Smooth muscle cell (in vitro differentiated cells): ENCODE results near the gene ZYX. TPM values are rescaled to one million over a fixed set of nuclear protein-coding genes. Genes with fewer than 3 reads are reported as not detected.
A peak's percentile ranks its signal among the peaks of the same experiment; 100 is the strongest.

ENCODE experiments used
- DNase-seq: peaks from one replicate; lab custom pipeline; 2025; ENCODE audit not compliant: unreplicated experiment; lab: John Stamatoyannopoulos, UW
- H2AFZ ChIP-seq: fragments of 200-600 bp; sonication (generic); 2 replicates; pipeline ENCODE4 v1.6.0; 2016; ENCODE audit warnings: antibody characterized with exemption, low read depth, mild to moderate bottlenecking
- H3F3A ChIP-seq: fragments of 200-600 bp; sonication (generic); 2 replicates; pipeline ENCODE4 v1.6.0; 2017; ENCODE audit warnings: antibody characterized with exemption, low read depth
- H3K27ac ChIP-seq: fragments of 200-600 bp; sonication (generic); 2 replicates; pipeline ENCODE4 v1.5.1; 2016; ENCODE audit warnings: low read depth, mild to moderate bottlenecking
- H3K27me3 ChIP-seq: fragments of 200-600 bp; sonication (generic); 2 replicates; pipeline ENCODE4 v1.6.1; 2016; ENCODE audit warnings: low read depth, mild to moderate bottlenecking
- H3K36me3 ChIP-seq: fragments of 200-600 bp; sonication (generic); 2 replicates; pipeline ENCODE4 v1.5.1; 2016; ENCODE audit warnings: low read depth
- H3K4me1 ChIP-seq: fragments of 200-600 bp; sonication (generic); 2 replicates; pipeline ENCODE4 v1.5.1; 2016; ENCODE audit warnings: low read depth
- H3K4me2 ChIP-seq: fragments of 200-600 bp; sonication (generic); 2 replicates; pipeline ENCODE4 v1.6.0; 2016; ENCODE audit warnings: mild to moderate bottlenecking
- H3K4me3 ChIP-seq: fragments of 200-600 bp; sonication (generic); 2 replicates; pipeline ENCODE4 v1.5.1; 2016; ENCODE audit warnings: mild to moderate bottlenecking
- H3K79me2 ChIP-seq: fragments of 200-600 bp; sonication (generic); 2 replicates; pipeline ENCODE4 v1.6.0; 2016; ENCODE audit warnings: low read depth, mild to moderate bottlenecking
- H3K9ac ChIP-seq: fragments of 200-600 bp; sonication (generic); 2 replicates; pipeline ENCODE4 v1.6.0; 2016; ENCODE audit warnings: low read depth
- H3K9me3 ChIP-seq: fragments of 200-600 bp; sonication (generic); replicated peaks from 2 replicates; pipeline ENCODE4 v1.5.1; 2016; ENCODE audit warnings: low read depth
- H4K20me1 ChIP-seq: fragments of 200-600 bp; sonication (generic); 2 replicates; pipeline ENCODE4 v1.6.0; 2016; ENCODE audit warnings: low read depth
- WGBS: methylation state at CpG from one replicate; pipeline ENCODE4 v1.1.7; 2016; ENCODE audit warnings: low lambda C conversion rate; 5-methylcytosine and 5-hydroxymethylcytosine counted together
- polyA plus RNA-seq: library from polyadenylated mRNA; unstranded; fragments of >200 nt; fragmentation: Nextera tagmentation; extraction: Ambion mirVana; gene quantifications from 2 replicates; pipeline ENCODE4 v1.2.1, GENCODE V29; 2016
- total RNA-seq: library from RNA; depleted of rRNA; stranded (reverse); fragments of >200 nt; gene quantifications from 2 replicates; pipeline ENCODE4 v1.2.3, GENCODE V29; 2014
- TF ChIP-seq, protein P1 (sequence below): fragments of 200-600 bp; sonication (generic); IDR thresholded peaks from 2 replicates; pipeline ENCODE4 v1.5.1; 2017; ENCODE audit warnings: borderline replicate concordance, mild to moderate bottlenecking, antibody characterized with exemption; ENCODE audit not compliant: insufficient read depth, poor library complexity, severe bottlenecking

Gene ZYX
- total and polyA plus RNA-seq, 2 experiments from 2014 or later = 71.1 to 322 TPM

- no peak for DNase-seq
- TF ChIP-seq, protein P1, sequence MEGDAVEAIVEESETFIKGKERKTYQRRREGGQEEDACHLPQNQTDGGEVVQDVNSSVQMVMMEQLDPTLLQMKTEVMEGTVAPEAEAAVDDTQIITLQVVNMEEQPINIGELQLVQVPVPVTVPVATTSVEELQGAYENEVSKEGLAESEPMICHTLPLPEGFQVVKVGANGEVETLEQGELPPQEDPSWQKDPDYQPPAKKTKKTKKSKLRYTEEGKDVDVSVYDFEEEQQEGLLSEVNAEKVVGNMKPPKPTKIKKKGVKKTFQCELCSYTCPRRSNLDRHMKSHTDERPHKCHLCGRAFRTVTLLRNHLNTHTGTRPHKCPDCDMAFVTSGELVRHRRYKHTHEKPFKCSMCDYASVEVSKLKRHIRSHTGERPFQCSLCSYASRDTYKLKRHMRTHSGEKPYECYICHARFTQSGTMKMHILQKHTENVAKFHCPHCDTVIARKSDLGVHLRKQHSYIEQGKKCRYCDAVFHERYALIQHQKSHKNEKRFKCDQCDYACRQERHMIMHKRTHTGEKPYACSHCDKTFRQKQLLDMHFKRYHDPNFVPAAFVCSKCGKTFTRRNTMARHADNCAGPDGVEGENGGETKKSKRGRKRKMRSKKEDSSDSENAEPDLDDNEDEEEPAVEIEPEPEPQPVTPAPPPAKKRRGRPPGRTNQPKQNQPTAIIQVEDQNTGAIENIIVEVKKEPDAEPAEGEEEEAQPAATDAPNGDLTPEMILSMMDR = no peak
- WGBS = 30% methylated on average over 5 of the region's 5 CpGs
- Histone ChIP-seq H3K4me3 (peak overlapping the region; percentile 100), H3K4me2 (peak overlapping the region; percentile 85), H3K9ac (no peak overlapping the region), H2AFZ (no peak overlapping the region), H3K27ac (peak overlapping the region; percentile 97), H3K27me3 (no peaks in the 10 kb centered on the region), H3K36me3 (no peaks in the 10 kb centered on the region), H3K9me3 (no peaks in the 10 kb centered on the region), H3K79me2 (peaks cover 71% of the 10 kb centered on the region), H3F3A (peaks cover 40% of the 10 kb centered on the region), H4K20me1 (peaks cover 78% of the 10 kb centered on the region), H3K4me1 (peaks cover 30% of the 10 kb centered on the region)
These were observed 3.0 kb downstream of the ZYX start for GRCh38 chr7:143384148-143384547.

DNA sequence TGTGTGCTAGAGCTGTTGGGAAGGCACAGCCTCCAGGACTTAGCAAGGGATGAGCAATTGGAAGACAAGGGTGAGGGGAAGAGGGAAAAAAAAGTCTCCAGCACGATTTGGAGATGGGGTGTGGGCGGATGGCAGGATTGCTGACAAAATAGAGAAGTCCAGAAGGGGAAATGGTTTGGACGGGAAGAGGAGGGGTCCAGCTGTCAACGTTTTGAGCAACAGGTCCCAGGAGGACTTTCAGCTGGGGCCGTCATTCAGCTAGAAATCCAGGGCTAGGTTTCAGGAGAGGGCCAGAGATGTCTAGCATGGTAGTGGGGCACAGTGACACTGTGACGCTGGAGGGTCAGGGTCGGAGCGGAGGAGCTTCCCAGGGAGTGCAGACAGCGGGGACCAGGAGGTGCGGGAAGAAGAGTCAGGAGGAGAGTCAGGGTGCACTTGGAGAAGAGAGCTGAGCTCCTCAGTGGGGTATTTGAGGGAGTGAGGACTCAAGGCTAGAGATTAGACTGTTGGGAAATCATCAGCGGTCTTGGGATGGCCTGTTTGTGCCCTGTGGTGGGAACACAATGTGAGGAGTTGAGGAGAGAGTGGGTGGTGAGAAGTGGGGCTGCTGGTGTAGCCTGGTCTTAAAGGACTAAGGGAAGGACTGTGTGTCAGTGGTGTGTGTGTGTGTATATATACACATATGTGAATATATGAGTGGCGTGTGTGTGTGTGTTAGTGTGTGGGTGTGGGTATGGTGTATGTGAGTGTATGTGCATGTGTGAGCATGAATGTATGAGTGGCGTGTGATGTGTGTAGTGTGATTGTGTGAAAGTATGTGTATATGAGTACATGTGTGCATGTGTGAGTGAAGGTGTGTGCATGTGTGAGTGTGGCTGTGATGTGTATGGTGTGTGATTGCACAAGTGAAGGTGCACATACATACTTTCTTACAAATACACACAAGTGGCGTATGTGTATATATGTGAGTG lies 3.8 kb downstream of the ZYX start:
- no peak for DNase-seq
- Histone ChIP-seq H3K4me2 (peak overlapping the region; percentile 85), H3K27ac (peak overlapping the region; percentile 97), H3K4me3 (peak overlapping the region; percentile 100), H3K9me3 (no peaks in the 10 kb centered on the region), H3K27me3 (no peaks in the 10 kb centered on the region), H2AFZ (no peak overlapping the region), H3K4me1 (peaks cover 23% of the 10 kb centered on the region), H3F3A (peaks cover 47% of the 10 kb centered on the region), H3K79me2 (peaks cover 65% of the 10 kb centered on the region), H3K9ac (peak overlapping the region; percentile 13), H3K36me3 (no peaks in the 10 kb centered on the region), H4K20me1 (peaks cover 86% of the 10 kb centered on the region)
- WGBS = 68% methylated on average over 14 of the region's 14 CpGs
- TF ChIP-seq, protein P1 = no peak

GRCh38 chr7:143385891-143386781 lies 5.0 kb downstream of the ZYX start:
- 82% methylated on average over 16 of the region's 19 CpGs for WGBS
- H3K4me1 ChIP-seq = peaks cover 23% of the 10 kb centered on the region
- H3K9me3 ChIP-seq = no peaks in the 10 kb centered on the region
- peaks cover 64% of the 10 kb centered on the region for H3K79me2 ChIP-seq
- no peak for DNase-seq
- no peaks in the 10 kb centered on the region for H3K27me3 ChIP-seq
- peak overlapping the region; percentile 63 for H3K4me2 ChIP-seq
- peaks cover 98% of the 10 kb centered on the region for H4K20me1 ChIP-seq
- peaks cover 58% of the 10 kb centered on the region for H3F3A ChIP-seq
- no peak overlapping the region for H3K9ac ChIP-seq
- H3K36me3 ChIP-seq = no peaks in the 10 kb centered on the region
- H3K4me3 ChIP-seq = no peak overlapping the region
- TF ChIP-seq, protein P1 = no peak
- H2AFZ ChIP-seq = no peak overlapping the region
- H3K27ac ChIP-seq = no peak overlapping the region
